NCI-H2107 (cell line): ENCODE data around the gene SRC.

Experiments
- DNase-seq: peaks from one replicate; lab custom pipeline; 2025; lab: John Stamatoyannopoulos, UW

Gene SRC

DNA sequence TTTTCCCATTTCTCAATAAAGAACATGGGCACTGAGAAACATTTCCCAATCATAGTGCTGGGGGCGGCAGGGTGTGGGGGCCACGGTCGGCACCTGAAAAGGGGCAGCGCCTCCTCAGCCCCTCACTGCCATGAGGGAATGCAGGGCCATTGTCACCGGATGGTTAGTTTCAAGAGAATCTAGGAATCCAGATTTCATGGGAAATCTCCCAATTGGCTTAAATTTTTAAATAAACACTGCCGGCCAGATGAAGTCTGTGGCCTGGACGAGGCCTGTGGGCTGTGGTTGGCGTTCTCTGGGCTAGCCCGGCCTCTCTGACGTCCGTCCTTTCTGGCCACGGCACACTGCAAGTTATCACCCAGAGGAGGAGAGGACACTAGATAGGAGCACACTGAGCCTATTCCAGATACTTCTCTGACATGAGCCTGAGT is 30.9 kb upstream of the SRC start:
- DNase-seq, result no peak

GRCh38 chr20:37315452-37316110 is 30.4 kb upstream of the SRC start:
- no peak for DNase-seq

GRCh38 chr20:37316116-37316774 is 29.7 kb upstream of the SRC start:
- DNase-seq, result no peak

GRCh38 chr20:37316775-37317170 is 29.2 kb upstream of the SRC start:
- DNase-seq, result no peak

DNA sequence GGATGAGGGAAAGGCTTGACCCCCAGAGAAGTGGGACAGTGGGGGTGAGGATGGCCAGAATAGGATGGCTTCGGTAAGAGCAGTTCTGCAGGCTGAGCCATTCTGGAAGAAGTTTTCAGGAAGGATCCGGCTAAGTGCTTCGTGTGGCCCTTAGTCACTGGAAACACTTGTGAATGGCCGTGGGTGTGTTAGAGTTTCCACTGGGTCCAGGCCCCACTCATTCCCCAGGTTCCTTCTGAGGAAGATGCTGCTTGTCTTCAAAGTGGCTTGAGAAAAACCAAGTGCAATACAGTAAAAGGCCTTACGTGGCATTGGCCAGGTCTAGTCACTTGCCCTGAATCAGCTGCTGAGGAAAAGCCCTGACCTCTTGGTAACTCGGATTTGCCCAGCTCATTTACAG is 28.6 kb upstream of the SRC start:
- no peak for DNase-seq

DNA sequence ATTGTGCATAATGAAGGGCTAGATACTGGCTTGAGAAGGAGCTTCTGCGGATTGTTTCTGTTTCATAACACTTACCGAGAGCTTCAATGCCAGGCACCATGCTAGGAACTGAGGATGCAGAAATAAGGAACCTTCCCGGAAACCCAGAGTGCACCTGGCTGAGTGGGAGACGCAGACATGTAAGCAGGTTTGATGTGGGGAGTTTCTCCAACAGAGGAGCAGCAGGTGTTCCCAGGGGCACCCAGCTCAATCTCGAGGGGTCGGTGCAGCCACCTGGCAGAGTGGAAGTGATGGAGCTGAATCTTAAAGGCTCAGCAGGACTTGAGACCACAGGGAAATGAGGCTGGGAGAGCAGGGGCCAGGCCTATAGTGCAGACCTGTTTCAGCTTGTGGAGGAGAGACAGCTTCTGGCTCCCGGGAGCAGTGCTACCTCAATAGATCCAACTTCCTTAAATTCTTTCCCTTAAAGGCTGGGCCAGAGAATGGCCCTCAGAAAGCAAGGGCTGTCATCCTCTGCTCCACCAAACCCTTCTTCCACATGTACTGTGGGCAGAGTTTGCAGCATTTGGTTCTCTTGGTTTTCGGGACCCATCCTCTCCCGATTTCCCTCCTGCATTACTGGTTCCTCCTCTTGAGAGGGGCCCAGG is 27.8 kb upstream of the SRC start:
- no peak for DNase-seq

GRCh38 chr20:37319151-37319671 is 26.7 kb upstream of the SRC start:
- no peak for DNase-seq

- no peak for DNase-seq
These were observed 22.0 kb upstream of the SRC start for GRCh38 chr20:37323985-37324384.

GRCh38 chr20:37325206-37325605 is 20.7 kb upstream of the SRC start:
- DNase-seq, result no peak

DNA sequence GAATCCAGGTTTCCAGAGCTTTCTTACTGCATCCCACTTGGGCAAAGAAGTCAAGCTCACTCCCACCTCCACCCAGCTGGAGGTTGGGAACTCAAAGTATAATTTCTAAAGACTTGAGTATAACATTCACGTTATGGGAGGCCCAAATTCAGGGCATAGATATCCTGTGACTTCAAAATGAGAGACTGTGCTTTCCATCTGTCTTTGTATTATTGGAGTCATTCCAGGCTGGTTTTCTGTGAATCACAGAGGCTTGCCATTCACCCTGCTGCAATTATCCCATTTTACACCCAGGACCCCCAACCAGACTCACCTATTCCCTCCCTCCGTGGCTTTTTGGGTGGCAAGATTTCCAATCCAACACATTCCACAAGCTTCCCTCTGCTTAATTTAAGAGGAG is 19.3 kb upstream of the SRC start:
- no peak for DNase-seq

GRCh38 chr20:37327748-37328147 is 18.2 kb upstream of the SRC start:
- DNase-seq, result no peak

DNA sequence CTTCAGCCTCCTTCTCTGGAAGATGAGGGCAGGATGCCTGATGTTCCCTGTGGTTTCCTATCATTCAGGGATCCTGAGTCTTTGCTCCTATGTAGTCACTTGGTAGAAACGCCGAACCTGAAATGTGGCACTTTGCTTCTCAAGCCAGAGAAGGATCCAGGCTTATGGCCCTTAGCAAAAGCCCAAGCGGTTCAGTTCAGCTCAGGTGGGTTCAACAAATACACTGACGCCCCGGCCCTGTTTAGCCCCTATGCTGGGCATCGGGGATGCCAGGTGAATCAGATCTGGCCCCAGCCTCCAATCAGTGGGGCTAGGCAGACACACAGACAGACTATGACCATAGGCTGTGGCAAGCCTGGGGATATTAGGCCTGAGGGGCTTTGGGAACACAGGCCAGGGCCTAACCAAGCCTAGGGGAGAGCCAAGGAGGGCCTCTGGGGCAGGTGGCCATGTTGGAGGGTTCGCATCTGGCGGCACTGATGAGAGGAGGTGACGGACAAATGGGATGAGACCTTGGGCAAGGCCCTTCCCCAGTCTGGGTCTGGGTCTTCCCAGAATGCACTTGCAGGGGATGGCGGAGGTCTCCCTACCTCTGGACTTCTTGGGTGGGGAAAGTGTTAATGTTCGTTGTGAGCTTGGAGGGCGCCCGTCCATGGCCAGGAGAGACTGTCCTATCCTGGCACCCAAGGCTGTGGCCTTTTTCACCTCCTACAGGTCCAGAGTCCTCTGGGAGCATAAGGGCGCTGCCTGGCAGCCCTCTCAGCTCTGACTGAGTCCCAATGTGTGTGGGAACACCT is 17.6 kb upstream of the SRC start:
- DNase-seq, result no peak

DNA sequence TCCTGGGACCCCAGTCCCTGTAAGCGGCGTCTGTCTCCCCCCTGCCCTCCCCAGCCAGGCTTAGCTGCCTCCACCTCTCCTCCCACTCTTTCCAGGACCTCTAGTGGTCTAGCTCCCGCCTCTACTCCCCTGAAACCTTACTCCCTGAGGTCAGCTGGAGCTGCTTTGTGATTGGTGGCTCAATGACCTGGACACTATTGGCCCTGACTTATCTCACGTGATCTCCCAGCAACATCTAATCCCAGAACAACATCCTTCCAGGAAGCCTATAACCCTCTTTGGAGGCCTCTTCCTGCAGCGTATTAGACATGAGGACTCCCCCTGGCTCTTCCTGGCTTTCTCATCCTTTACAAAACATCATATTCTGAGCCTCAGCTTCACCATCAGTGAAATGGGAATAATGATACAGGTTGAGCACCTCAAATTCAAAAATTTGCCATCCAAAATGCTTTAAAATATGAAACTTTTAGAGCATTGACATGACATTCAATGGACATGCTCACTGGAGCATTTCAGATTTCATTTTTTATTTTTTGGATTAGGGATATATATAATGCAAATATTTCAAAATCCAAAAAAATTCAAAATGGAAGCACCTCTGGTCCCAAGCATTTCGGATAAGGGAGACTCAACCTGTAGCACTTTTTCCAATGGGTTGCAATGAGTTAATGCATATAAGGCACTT is 16.3 kb upstream of the SRC start:
- DNase-seq, result no peak

GRCh38 chr20:37330316-37330715 is 15.6 kb upstream of the SRC start:
- DNase-seq, result no peak

GRCh38 chr20:37331060-37331857 is 14.7 kb upstream of the SRC start:
- no peak for DNase-seq

- no peak for DNase-seq
These were observed 12.7 kb upstream of the SRC start for GRCh38 chr20:37333130-37333847.

- no peak for DNase-seq
These were observed 12.1 kb upstream of the SRC start for GRCh38 chr20:37333848-37334318.

DNA sequence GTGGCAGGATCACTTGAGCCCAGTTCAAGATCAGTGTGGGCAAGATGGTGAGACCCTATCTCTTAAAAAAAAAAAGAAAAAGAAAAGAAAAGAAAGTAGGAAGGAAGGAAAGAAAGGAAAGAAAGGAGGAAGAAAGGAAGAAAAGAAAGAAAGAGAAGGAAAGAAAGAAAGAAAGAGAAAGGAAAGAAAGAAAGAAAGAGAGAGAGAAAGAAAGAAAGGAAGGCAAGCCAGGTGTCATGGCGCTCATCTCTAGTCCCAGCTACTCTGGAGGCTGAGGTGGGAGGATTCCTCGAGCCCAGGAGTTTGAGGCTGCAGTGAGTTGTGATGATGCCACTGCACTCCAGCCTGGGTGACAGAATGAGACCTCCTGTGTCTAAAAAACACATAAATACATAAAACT is 11.5 kb upstream of the SRC start:
- no peak for DNase-seq

DNA sequence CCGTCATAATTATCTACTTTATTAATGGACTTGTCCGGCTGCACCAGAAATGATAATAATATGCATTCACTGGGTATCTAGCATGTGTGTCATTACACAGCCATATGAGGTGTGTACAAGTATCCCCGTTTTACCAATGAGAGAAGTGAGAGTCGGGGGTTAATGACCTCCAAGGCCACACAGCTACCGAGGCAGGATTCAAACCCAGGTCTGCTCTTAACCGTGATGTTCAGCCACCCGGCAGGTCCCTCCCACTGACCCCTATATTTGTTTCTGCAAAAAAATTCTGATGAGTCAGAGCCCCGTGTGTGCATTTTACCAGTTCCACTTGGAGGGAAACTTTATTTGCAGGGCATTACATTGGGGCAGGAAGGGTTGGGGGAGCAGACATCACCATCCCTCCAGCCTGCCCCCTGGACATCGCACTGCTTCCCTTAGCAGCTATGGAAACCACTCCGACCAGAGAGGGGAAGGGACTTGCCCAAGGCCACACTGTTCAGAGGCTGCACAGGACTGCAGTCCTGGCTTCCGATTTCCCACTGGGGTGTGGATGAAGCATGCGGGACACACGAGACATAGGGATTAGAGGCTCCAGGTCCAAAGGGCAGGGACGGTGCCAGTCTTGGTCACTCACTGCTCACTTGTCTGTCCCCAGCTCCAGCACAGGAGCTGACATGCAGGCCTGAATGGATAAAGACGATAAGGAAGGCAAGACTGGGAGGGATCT is 10.1 kb upstream of the SRC start:
- no peak for DNase-seq
